Measurements from ENCODE around the gene H3-3A. TPM values are rescaled to one million over a fixed set of nuclear protein-coding genes. Genes with fewer than 3 reads are reported as not detected.
"Not testable (repeated sequence)": the region's sequence is repeated elsewhere in the genome, so short reads cannot be mapped to it uniquely, and the experiment has no call there.

The H3-3A gene
- total and polyA plus RNA-seq, 2 experiments from 2014 or later = 528 to 617 TPM

DNA sequence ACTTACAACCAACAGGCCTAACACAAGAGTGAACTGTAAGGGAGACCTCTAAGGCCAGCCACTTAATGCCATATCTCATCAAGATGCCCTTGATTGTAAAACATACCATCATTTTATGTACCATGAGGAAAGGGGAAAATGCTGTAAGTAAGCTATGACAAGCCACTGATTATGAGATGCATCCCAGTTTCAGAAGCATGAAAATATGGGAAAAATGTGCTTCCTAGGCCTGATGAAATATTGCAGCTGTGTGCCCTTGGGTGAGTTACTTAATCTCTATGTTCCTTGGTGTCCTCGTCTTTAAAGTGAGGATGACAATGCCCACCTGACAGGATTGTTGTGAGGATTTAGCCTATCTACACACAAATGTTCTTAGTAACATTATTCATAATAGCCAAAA is 28.9 kb downstream of the H3-3A start:
- Histone ChIP-seq H3K36me3 (replicated peaks; ENCODE audit: insufficient read depth, low read depth) (no peaks in the 10 kb centered on the region), H3K9me3 (ENCODE audit: low read depth) (no peaks in the 10 kb centered on the region), H3K4me1 (ENCODE audit: insufficient read depth) (no peaks in the 10 kb centered on the region), H3K9me2 (replicated peaks; ENCODE audit: insufficient read depth) (no peaks in the 10 kb centered on the region), H2AFZ (no peak overlapping the region), H3K4me2 (no peak overlapping the region), H3K27ac (no peak overlapping the region), H4K20me1 (ENCODE audit: insufficient read depth, poor library complexity, severe bottlenecking) (no peaks in the 10 kb centered on the region), H3K4me3 (no peak overlapping the region), H3K27me3 (no peaks in the 10 kb centered on the region), H3K79me2 (no peaks in the 10 kb centered on the region)
- TF ChIP-seq EZH2phosphoT487 (IDR thresholded peaks at IDR 0.05; ENCODE audit: low read depth, severe bottlenecking, unreplicated experiment) (no peak), EZH2 (IDR thresholded peaks at IDR 0.05; ENCODE audit: borderline replicate concordance) (no peak)
- TF ChIP-seq, protein P1, sequence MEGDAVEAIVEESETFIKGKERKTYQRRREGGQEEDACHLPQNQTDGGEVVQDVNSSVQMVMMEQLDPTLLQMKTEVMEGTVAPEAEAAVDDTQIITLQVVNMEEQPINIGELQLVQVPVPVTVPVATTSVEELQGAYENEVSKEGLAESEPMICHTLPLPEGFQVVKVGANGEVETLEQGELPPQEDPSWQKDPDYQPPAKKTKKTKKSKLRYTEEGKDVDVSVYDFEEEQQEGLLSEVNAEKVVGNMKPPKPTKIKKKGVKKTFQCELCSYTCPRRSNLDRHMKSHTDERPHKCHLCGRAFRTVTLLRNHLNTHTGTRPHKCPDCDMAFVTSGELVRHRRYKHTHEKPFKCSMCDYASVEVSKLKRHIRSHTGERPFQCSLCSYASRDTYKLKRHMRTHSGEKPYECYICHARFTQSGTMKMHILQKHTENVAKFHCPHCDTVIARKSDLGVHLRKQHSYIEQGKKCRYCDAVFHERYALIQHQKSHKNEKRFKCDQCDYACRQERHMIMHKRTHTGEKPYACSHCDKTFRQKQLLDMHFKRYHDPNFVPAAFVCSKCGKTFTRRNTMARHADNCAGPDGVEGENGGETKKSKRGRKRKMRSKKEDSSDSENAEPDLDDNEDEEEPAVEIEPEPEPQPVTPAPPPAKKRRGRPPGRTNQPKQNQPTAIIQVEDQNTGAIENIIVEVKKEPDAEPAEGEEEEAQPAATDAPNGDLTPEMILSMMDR (IDR thresholded peaks at IDR 0.05; ENCODE audit: poor library complexity) = no peak
- no peak for DNase-seq (ENCODE audit: low spot score)
- WGBS (ENCODE audit: low lambda C conversion rate, missing lambda C conversion rate) = 81% methylated on average over 1 of the region's 1 CpG

DNA sequence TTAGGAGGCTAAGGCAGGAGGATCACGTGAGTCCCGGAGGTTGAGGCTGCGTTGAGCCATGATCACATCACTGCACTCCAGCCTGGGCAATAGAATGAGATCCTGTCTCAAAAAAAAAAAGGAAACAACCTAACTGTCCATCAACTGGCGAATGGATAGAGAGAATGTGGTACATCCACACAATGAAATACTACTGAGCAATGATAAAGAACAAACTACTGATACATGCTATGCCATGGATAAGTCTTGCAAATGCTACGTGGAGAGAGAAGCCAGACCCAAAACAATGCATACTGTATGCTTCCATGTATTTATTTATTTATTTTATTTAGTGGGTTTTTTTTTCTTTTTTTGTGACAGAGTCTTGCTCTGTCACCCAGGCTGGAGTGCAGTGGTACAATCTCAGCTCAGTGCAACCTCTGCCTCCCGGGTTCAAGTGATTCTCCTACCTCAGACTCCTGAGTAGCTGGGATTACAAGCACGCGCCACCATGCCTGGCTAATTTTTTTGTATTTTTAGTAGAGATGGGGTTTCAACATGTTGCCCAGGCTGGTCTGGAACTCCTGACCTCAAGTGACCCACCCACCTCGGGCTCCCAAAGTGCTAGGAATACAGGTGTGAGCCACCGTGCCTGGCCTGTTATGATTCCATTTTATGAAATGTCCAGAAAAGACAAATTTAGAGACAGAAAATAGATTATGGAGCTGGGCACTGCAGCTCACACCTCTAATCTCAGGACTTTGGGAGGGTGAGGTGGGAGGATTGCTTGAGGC is 29.7 kb downstream of the H3-3A start:
- not testable (repeated sequence) for H4K20me1 ChIP-seq (ENCODE audit: insufficient read depth, poor library complexity, severe bottlenecking); H2AFZ ChIP-seq; H3K9me3 ChIP-seq (ENCODE audit: low read depth); H3K79me2 ChIP-seq; H3K4me1 ChIP-seq (ENCODE audit: insufficient read depth); DNase-seq (ENCODE audit: low spot score); H3K9me2 ChIP-seq (replicated peaks; ENCODE audit: insufficient read depth); H3K36me3 ChIP-seq (replicated peaks; ENCODE audit: insufficient read depth, low read depth); H3K4me2 ChIP-seq; H3K27ac ChIP-seq; H3K4me3 ChIP-seq; H3K27me3 ChIP-seq
- WGBS (ENCODE audit: low lambda C conversion rate, missing lambda C conversion rate) = 96% methylated on average over 10 of the region's 10 CpGs

DNA sequence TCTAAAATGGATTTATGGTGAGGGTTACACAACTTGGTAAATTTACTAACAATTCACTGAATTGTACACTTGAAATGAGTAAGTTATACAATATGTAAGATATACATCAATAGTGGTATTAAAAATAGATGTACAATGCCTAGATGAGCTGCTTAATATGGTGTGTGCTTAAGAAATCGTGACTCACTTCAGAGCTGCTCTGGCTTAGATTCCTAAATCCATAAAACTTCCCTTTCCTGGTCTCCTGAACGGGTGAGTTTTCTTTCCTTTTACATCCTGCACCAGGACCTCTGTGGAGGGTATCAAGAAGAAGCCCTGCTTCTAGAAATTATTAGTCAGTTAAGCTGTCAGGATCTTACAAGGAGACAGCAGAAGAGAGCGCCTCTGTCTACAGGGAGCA is 30.4 kb downstream of the H3-3A start:
- TF ChIP-seq, protein P1 (IDR thresholded peaks at IDR 0.05; ENCODE audit: poor library complexity) = no peak
- TF ChIP-seq EZH2 (IDR thresholded peaks at IDR 0.05; ENCODE audit: borderline replicate concordance) (no peak), EZH2phosphoT487 (IDR thresholded peaks at IDR 0.05; ENCODE audit: low read depth, severe bottlenecking, unreplicated experiment) (no peak)
- no peaks in the 10 kb centered on the region for H3K27me3 ChIP-seq
- H3K79me2 ChIP-seq = no peaks in the 10 kb centered on the region
- H3K27ac ChIP-seq = no peak overlapping the region
- H3K9me3 ChIP-seq (ENCODE audit: low read depth) = no peaks in the 10 kb centered on the region
- H2AFZ ChIP-seq = no peak overlapping the region
- no peaks in the 10 kb centered on the region for H3K9me2 ChIP-seq (replicated peaks; ENCODE audit: insufficient read depth)
- no peaks in the 10 kb centered on the region for H4K20me1 ChIP-seq (ENCODE audit: insufficient read depth, poor library complexity, severe bottlenecking)
- WGBS (ENCODE audit: low lambda C conversion rate, missing lambda C conversion rate) = 49% methylated on average over 3 of the region's 3 CpGs
- no peak overlapping the region for H3K4me2 ChIP-seq
- no peaks in the 10 kb centered on the region for H3K4me1 ChIP-seq (ENCODE audit: insufficient read depth)
- no peak for DNase-seq (ENCODE audit: low spot score)
- H3K4me3 ChIP-seq = no peak overlapping the region
- no peaks in the 10 kb centered on the region for H3K36me3 ChIP-seq (replicated peaks; ENCODE audit: insufficient read depth, low read depth)

DNA sequence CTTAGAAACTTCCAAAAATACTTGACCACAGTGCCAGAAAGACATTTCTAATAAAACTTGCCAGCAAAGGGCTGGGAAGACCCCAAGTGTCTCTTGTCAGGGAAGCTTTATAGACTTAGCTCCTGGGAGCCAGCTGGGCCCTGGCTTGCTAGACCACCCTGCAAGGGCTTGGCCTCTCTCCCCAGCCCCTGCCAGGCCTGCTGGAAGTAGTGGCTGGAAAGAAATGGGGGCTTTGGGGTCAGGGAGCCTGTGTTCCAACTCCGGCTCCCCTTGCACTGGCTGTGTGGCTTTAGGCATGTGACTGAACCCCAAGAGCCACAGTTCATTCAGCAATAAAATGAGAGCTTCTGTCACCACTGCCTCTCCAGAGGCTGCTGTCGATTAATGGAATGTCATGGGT is 31.1 kb downstream of the H3-3A start:
- H3K4me3 ChIP-seq = no peak overlapping the region
- DNase-seq (ENCODE audit: low spot score) = no peak
- no peaks in the 10 kb centered on the region for H3K36me3 ChIP-seq (replicated peaks; ENCODE audit: insufficient read depth, low read depth)
- H3K9me3 ChIP-seq (ENCODE audit: low read depth) = no peaks in the 10 kb centered on the region
- 94% methylated on average over 2 of the region's 2 CpGs for WGBS (ENCODE audit: low lambda C conversion rate, missing lambda C conversion rate)
- H3K79me2 ChIP-seq = no peaks in the 10 kb centered on the region
- no peak overlapping the region for H3K27ac ChIP-seq
- no peak overlapping the region for H3K4me2 ChIP-seq
- TF ChIP-seq EZH2 (IDR thresholded peaks at IDR 0.05; ENCODE audit: borderline replicate concordance) = no peak
- no peak for TF ChIP-seq EZH2phosphoT487 (IDR thresholded peaks at IDR 0.05; ENCODE audit: low read depth, severe bottlenecking, unreplicated experiment)
- H4K20me1 ChIP-seq (ENCODE audit: insufficient read depth, poor library complexity, severe bottlenecking) = no peaks in the 10 kb centered on the region
- no peaks in the 10 kb centered on the region for H3K4me1 ChIP-seq (ENCODE audit: insufficient read depth)
- no peaks in the 10 kb centered on the region for H3K27me3 ChIP-seq
- H2AFZ ChIP-seq = no peak overlapping the region
- H3K9me2 ChIP-seq (replicated peaks; ENCODE audit: insufficient read depth) = no peaks in the 10 kb centered on the region
